ENCODE measurements around the gene PAIP2. TPM values are rescaled to one million over a fixed set of nuclear protein-coding genes. Genes with fewer than 3 reads are reported as not detected.

PAIP2 gene
- total RNA-seq, 1 experiment from 2014 or later: 108 TPM

- POLR2A ChIA-PET: interaction anchor here (0.6 to 1.1 kb wide), 6 partner anchors 8 to 119 kb away, joined by 3 to 4 read pairs (median 4); partner anchors contain the start of gene SPATA24
- peak overlapping the region; percentile 87 for H3K4me2 ChIP-seq (ENCODE audit: low read length)
Observed at GRCh38 chr5:139392324-139392677, 50.6 kb downstream of the PAIP2 start.

GRCh38 chr5:139392678-139393496 is 51.2 kb downstream of the PAIP2 start:
- H3K4me1 ChIP-seq (ENCODE audit: control insufficient read depth in 1 of 2, insufficient read depth in 2 of 2, low read length in 2 of 2): peaks cover 15 to 56% of the 10 kb centered on the region in 2 experiments
- ATAC-seq (peak; percentile 82), DNase-seq (ENCODE audit: low read depth, low spot score) (peak; percentile 66)
- no peaks in the 10 kb centered on the region for H3K9me2 ChIP-seq (ENCODE audit: insufficient read depth)
- CTCF ChIA-PET: interaction anchor here (0.6 to 3.2 kb wide), 6 partner anchors 9 to 846 kb away, joined by 3 to 10 read pairs (median 4); partner anchors contain the start of gene SPATA24
- POLR2A ChIA-PET: interaction anchor here (0.6 to 1.1 kb wide), 3 partner anchors 11 to 115 kb away, joined by 3 to 4 read pairs (median 4); partner anchors contain the start of gene SPATA24
- H3K36me3 ChIP-seq (ENCODE audit: control insufficient read depth in 1 of 2, insufficient read depth in 2 of 2, low read length in 2 of 2): no peaks in the 10 kb centered on the region
- BruUV-seq (replicated peaks): TSS peak; percentile 60
- H3K9ac ChIP-seq (ENCODE audit: low read length): peak overlapping the region; percentile 89
- RAD21 ChIA-PET (ENCODE audit: low non-redundant PET in 1 of 2, low total read pairs in 2 of 2, uncharacterized antibody in 2 of 2, unreplicated experiment in 2 of 2): no interaction called here
- H3K9me3 ChIP-seq (ENCODE audit: control insufficient read depth in 1 of 2, insufficient read depth in 1 of 2, low read depth in 1 of 2, low read length in 2 of 2): no peaks in the 10 kb centered on the region
- peak overlapping the region; percentile 65 to 79 for H3K4me3 ChIP-seq (replicated peaks in 1 of 2; ENCODE audit: low read depth in 1 of 2, low read length in 2 of 2)
- peaks cover 8% of the 10 kb centered on the region; the same call in 1 of the 2 replicates for H3K79me2 ChIP-seq (ENCODE audit: insufficient read depth, low read length)
- intact Hi-C loops (cut with micrococcal nuclease): loop anchor here (1.0 to 5.0 kb wide), 4 partner anchors 51 to 816 kb away; partner anchors contain the start of genes HSPA9 and MATR3
- peak overlapping the region; percentile 68 for H2AFZ ChIP-seq (ENCODE audit: low read depth, low read length, poor library complexity, severe bottlenecking)
- no peaks in the 10 kb centered on the region for H3K27me3 ChIP-seq (ENCODE audit: insufficient read depth, low read length)
- H3K4me2 ChIP-seq (ENCODE audit: low read length): peak overlapping the region; percentile 87
- H3K27ac ChIP-seq (ENCODE audit: low read depth, low read length): peak overlapping the region; percentile 82
- no peaks in the 10 kb centered on the region for H4K20me1 ChIP-seq (ENCODE audit: insufficient read depth)
- TF ChIP-seq POLR2AphosphoS5 (IDR thresholded peaks at IDR 0.05; ENCODE audit: low read depth, low read length): peak; percentile 53; the same call in 1 of the 2 replicates
- no peak for TF ChIP-seq REST (IDR thresholded peaks at IDR 0.05; ENCODE audit: low read depth)
- peak in 2 of 3 experiments; percentile 76 to 81; a peak in 4 of 6 replicates for TF ChIP-seq CTCF (IDR thresholded peaks at IDR 0.05 in 2 of 3, conservative IDR thresholded peaks at IDR 0.05 in 1 of 3; ENCODE audit: borderline replicate concordance in 1 of 3, insufficient read depth in 1 of 3, low read depth in 2 of 3, low read length in 2 of 3)
- peak; percentile 16 for TF ChIP-seq POLR2A (IDR thresholded peaks at IDR 0.05; ENCODE audit: borderline replicate concordance, extremely low read depth, insufficient read depth, insufficient read length)
- TF ChIP-seq SRF (IDR thresholded peaks at IDR 0.05; ENCODE audit: low read depth): no peak
- peak; percentile 75 for TF ChIP-seq ZBTB33 (IDR thresholded peaks at IDR 0.05; ENCODE audit: extremely low read depth, insufficient replicate concordance, low read length)

More at GRCh38 chr5:139392324-139392677, 50.6 kb downstream of the PAIP2 start:
- BruUV-seq (replicated peaks): no TSS peak
- Histone ChIP-seq H3K79me2 (ENCODE audit: insufficient read depth, low read length) (peaks cover 8% of the 10 kb centered on the region; the same call in 1 of the 2 replicates), H3K4me1 (ENCODE audit: control insufficient read depth in 1 of 2, insufficient read depth in 2 of 2, low read length in 2 of 2) (peaks cover 15 to 52% of the 10 kb centered on the region in 2 experiments), H3K9ac (ENCODE audit: low read length) (peak overlapping the region; percentile 89), H3K4me3 (replicated peaks in 1 of 2; ENCODE audit: low read depth in 1 of 2, low read length in 2 of 2) (peak overlapping the region; percentile 65 to 79), H2AFZ (ENCODE audit: low read depth, low read length, poor library complexity, severe bottlenecking) (no peak overlapping the region), H3K27ac (ENCODE audit: low read depth, low read length) (peak overlapping the region; percentile 82), H4K20me1 (ENCODE audit: insufficient read depth) (no peaks in the 10 kb centered on the region), H3K9me2 (ENCODE audit: insufficient read depth) (no peaks in the 10 kb centered on the region), H3K27me3 (ENCODE audit: insufficient read depth, low read length) (no peaks in the 10 kb centered on the region), H3K9me3 (ENCODE audit: control insufficient read depth in 1 of 2, insufficient read depth in 1 of 2, low read depth in 1 of 2, low read length in 2 of 2) (no peaks in the 10 kb centered on the region), H3K36me3 (ENCODE audit: control insufficient read depth in 1 of 2, insufficient read depth in 2 of 2, low read length in 2 of 2) (no peaks in the 10 kb centered on the region)
- no peak for TF ChIP-seq JUND (IDR thresholded peaks at IDR 0.05)
- TF ChIP-seq EZH2 (IDR thresholded peaks at IDR 0.05): no peak
- no peak for TF ChIP-seq SRF (IDR thresholded peaks at IDR 0.05; ENCODE audit: low read depth)
- no peak for TF ChIP-seq SIN3A (IDR thresholded peaks at IDR 0.05; ENCODE audit: low read depth)
- intact Hi-C loops (cut with micrococcal nuclease): loop anchor here (1.0 to 5.0 kb wide), 4 partner anchors 50 to 815 kb away; partner anchors contain the start of genes HSPA9 and MATR3
- no peak for DNase-seq (ENCODE audit: low read depth, low spot score)
- ATAC-seq: peak; percentile 64
- CTCF ChIA-PET: interaction anchor here (0.6 to 3.2 kb wide), 6 partner anchors 10 to 845 kb away, joined by 3 to 10 read pairs (median 4); partner anchors contain the start of genes PAIP2 and SPATA24
- RAD21 ChIA-PET (ENCODE audit: low non-redundant PET in 1 of 2, low total read pairs in 2 of 2, uncharacterized antibody in 2 of 2, unreplicated experiment in 2 of 2): interaction anchor here in 1 of 2 experiments (0.6 kb wide), 1 partner anchor 60 kb away, joined by 3 read pairs; no protein-coding TSS in a partner anchor

Data from HCT116 (cell line).